Activated gamma-delta T cell (primary cell): ENCODE results near the gene SLC6A1.

Experiments used
- DNase-seq: peaks from one replicate; lab custom pipeline; 2025; lab: John Stamatoyannopoulos, UW

The SLC6A1 gene

GRCh38 chr3:11019116-11019819 lies 26.7 kb downstream of the SLC6A1 start:
- DNase-seq = no peak

- DNase-seq = no peak
These were observed 28.2 kb downstream of the SLC6A1 start for GRCh38 chr3:11020764-11021163.

GRCh38 chr3:11021611-11022011 lies 29.1 kb downstream of the SLC6A1 start:
- no peak for DNase-seq

GRCh38 chr3:11022115-11022514 lies 29.6 kb downstream of the SLC6A1 start:
- no peak for DNase-seq

- DNase-seq = no peak
These were observed 31.6 kb downstream of the SLC6A1 start for GRCh38 chr3:11024181-11024580.

- DNase-seq = no peak
These were observed 37.4 kb downstream of the SLC6A1 start for GRCh38 chr3:11029948-11030347.

- no peak for DNase-seq
These were observed 41.3 kb downstream of the SLC6A1 start for GRCh38 chr3:11033871-11034270.

- no peak for DNase-seq
These were observed 41.9 kb downstream of the SLC6A1 start for GRCh38 chr3:11034309-11034985.

- no peak for DNase-seq
These were observed 43.4 kb downstream of the SLC6A1 start for GRCh38 chr3:11035757-11036505.

GRCh38 chr3:11037241-11037873 lies 44.8 kb downstream of the SLC6A1 start:
- DNase-seq = no peak

GRCh38 chr3:11037976-11038375 lies 45.4 kb downstream of the SLC6A1 start:
- DNase-seq = no peak

GRCh38 chr3:11045536-11045935 lies 53.0 kb downstream of the SLC6A1 start:
- DNase-seq = no peak

GRCh38 chr3:11047500-11047899 lies 55.0 kb downstream of the SLC6A1 start:
- DNase-seq = no peak

GRCh38 chr3:11050666-11051323 lies 58.2 kb downstream of the SLC6A1 start:
- DNase-seq = no peak

- no peak for DNase-seq
These were observed 61.5 kb downstream of the SLC6A1 start for GRCh38 chr3:11053926-11054503.

- DNase-seq = no peak
These were observed 62.3 kb downstream of the SLC6A1 start for GRCh38 chr3:11054739-11055438.

GRCh38 chr3:11055496-11055895 lies 62.9 kb downstream of the SLC6A1 start:
- no peak for DNase-seq

- no peak for DNase-seq
These were observed 64.0 kb downstream of the SLC6A1 start for GRCh38 chr3:11056531-11057050.

GRCh38 chr3:11057655-11058054 lies 65.1 kb downstream of the SLC6A1 start:
- no peak for DNase-seq

- DNase-seq = no peak
These were observed 66.7 kb downstream of the SLC6A1 start for GRCh38 chr3:11059090-11059798.
